GM04503 (cell line): ENCODE results near the gene C10orf67.
"Not testable (repeated sequence)": the region's sequence is repeated elsewhere in the genome, so short reads cannot be mapped to it uniquely, and the experiment has no call there.

ENCODE experiments used
- DNase-seq: peaks from one replicate; pipeline ENCODE4 v3.0.0-alpha.2; 2012; ENCODE audit warnings: low read depth

The C10orf67 gene

DNA sequence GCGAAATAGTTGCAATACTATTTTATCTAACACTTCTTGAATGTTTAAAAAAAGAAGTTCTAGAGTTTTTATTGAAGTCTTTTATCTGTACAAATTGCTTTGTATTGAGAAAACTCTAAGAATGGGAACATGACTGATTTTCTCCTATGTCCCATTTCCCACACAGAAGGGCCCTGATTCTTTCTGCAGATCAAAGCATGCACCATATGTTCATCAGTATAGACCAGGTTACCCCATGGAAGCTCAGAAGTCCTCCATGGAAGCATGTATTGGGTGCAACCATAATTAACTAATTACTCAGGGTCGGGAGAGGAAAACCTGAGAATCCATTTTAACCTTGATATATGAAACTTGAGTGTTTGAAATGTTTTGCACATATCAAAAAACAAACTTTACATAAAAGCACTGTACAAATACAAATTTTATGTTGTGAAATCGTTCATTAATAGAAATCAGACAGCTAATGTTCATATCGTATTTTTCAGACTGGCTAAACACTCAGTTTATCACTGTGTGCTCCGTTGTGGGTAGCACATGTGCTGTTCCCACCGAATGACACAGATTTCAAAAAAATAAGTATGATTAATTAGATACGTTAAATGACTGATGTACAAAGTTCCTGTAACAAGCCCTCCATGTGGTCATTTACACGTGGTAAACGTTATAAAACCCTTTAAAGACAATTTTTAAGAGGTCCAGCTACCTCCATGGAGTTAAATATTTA lies 81.0 kb downstream of the C10orf67 start:
- DNase-seq: no peak

DNA sequence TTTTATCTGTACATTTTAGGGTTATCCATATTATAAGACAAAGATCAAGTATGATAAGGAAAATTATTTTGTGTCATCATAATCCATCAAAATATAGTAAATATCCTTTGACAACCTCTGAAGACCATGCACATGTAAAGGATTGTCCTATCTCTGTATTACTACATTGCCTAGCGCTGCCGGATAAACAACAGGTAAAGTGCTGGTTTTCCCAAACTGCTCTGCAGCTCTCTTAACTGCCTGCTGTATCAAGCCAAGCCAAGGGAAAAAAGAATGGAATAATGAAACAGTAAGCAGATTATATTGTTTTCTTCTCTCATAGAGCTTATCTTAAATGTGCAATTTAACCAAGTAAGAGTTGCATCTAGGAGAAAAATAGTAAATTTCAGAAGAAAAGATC lies 81.7 kb downstream of the C10orf67 start:
- DNase-seq: no peak

DNA sequence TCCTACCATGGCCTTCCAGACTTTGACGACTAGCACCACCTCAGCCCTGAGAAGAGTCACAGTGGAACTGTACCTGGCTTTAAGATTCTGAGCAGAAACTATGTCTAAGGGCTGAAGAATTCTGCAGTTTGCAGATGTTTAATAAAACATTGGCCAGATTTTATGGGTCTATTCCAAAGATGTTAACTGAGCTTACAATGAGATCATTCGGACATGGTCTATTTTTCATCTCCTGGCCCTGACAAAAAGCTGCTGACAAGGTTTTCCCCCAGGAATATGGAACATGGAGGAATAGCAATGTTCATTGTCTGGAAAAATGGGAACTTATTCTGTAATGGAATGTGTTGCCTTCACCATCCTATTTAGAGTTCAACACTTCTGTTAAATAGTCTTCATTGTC lies 86.1 kb downstream of the C10orf67 start:
- DNase-seq: no peak

DNA sequence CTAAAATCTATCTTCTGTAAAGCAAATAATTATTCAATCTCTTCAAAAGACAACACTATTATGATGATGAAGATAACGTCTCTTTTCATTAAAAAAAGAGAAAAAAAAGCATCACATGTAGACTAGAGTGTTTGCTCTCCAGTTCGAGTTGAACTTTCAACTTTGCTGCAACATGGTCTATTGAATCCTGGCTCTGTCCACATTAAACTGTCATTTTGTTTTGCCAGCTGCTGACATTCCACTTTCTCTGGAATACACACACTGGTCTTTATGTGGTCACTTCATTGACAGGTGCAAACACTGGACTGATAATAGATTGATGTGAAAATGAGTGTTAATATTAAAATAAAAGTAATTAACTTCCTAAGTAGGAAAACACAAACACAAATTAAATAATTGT lies 90.8 kb downstream of the C10orf67 start:
- DNase-seq: no peak

DNA sequence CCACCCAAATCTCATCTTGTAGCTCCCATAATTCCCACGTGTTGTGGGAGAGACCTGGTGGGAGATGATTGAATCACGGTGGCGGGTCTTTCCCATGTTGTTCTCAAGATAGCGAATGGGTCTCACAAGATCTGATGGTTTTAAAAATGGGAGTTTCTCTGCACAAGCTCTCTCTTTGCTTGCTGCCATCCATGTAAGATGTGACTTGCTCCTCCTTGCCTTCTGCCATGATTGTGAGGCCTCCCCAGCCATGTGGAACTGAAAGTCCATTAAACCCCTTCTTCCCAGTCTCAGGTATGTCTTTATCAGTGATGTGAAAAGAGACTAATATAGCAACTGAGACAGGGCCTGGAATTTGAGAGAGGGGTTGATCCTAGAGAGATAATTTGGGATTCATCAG lies 91.7 kb downstream of the C10orf67 start:
- DNase-seq: not testable (repeated sequence)

DNA sequence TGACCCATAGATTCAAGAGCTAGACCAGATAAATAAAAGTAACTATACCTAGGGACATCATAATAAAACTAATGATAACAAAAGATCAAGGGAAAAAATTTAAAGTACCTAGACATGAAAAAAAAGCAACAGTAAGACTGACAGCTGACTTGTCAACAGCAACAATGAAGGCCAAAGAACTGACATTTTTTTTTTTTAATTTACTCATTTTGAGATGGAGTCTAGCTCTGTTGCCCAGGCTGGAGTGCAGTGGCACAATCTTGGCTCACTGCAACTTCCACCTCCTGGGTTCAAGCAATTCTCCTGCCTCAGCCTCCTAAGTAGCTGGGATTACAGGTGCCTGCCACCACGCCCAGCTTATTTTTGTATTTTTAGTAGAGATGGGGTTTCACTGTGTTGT lies 102.8 kb downstream of the C10orf67 start:
- not testable (repeated sequence) for DNase-seq

DNA sequence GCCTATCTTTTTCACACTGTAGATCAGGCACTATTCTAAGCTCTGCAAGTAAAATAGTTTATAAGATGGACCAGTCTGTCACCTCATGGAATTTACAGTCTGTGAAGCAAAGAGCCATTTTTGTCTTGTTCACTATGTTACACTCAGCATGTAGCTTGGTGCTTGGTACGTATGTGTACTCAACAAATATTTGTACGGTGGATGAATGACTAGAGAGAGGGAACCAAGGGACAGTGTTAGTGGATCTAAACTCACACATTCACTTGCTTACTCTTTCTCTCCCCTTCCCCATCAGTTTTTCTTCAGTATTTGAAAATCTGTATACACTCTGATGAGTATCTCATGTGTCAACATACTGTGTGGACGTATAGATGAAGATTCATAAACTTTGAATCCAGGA lies 106.6 kb downstream of the C10orf67 start:
- no peak for DNase-seq

DNA sequence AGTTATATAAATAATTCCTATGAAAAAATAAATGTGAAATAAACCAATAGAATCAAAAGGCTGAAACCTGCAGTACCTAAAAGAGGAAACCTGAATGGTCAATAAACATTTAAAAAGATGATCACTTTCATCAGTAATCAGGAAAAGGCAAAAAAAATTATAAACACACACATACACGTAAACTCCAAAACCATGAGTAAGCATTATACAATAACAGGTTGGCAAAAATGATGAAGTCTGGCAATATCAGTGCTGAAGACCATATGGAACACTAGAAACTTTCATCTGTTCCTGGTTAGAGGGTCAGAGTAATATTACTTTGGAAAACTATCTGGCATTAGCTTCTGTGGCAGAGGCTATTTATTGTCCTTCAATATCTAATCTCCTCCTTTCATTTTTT lies 114.0 kb downstream of the C10orf67 start:
- no peak for DNase-seq

DNA sequence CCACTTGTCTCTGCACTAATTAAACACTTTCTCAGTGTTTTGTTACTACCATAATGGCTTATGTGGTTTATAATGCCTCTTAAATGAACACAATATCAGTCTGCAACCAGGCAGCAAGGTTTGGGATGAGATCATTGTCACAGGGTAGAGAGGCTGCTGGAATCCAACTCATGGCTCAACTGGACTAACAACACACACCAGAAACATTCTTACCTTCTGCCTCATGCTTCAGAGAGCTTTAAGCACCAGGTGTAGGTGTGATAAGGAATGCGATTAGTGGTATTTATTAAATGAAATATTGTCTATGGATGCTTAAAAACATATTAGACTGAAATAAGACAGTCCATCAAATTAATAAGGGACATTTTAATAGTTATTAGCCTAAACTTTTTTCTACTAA lies 127.1 kb downstream of the C10orf67 start:
- DNase-seq: no peak

DNA sequence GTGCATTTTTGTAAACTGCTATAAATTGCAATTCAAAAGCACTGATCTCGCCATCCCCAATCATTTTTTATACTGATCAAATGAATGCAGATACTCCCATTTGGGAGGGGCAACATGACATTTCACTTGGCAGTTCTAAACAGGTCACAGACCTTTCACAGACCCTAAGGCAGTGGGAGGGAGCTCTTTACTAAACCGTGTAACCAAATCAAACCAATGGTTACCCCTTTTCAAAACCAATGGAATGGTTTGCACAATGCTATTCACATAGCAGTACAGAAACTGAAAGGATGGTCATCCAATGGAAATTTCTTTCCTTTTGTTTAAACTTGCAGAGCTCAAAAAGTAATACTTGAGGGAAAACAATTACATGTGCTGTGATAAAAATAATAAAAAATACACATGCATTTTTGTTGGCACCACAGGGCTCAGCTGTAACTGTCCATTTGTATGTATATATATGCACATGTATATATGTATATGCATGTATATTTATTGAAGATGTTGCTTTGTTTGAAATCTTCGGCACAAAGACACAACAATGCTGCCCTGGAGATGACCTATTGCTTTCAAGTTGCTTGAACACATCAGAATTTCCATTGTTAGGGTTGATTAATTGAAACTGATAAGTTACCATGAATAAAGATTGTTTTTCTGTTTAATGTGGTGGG lies 138.5 kb downstream of the C10orf67 start:
- DNase-seq: no peak

DNA sequence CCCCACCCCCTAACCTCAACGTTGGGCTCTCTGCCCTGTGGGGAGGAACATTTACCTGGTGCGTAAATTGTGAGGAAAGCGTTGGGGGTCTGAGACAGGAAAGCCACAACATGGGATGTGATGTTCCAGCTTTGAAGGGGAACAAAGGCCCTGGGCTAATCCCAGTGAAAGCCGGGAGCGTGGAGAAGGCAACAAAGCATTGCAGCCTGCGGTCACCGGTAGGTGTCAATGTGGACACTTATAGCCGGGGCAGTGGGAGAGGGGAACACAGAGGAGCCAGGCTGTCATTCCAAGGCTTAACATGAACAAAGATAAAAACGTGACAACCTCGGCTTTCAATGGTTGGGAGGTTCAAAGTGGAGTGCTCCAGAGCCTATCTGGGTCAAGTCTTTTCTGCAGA lies 139.8 kb downstream of the C10orf67 start:
- DNase-seq: no peak

DNA sequence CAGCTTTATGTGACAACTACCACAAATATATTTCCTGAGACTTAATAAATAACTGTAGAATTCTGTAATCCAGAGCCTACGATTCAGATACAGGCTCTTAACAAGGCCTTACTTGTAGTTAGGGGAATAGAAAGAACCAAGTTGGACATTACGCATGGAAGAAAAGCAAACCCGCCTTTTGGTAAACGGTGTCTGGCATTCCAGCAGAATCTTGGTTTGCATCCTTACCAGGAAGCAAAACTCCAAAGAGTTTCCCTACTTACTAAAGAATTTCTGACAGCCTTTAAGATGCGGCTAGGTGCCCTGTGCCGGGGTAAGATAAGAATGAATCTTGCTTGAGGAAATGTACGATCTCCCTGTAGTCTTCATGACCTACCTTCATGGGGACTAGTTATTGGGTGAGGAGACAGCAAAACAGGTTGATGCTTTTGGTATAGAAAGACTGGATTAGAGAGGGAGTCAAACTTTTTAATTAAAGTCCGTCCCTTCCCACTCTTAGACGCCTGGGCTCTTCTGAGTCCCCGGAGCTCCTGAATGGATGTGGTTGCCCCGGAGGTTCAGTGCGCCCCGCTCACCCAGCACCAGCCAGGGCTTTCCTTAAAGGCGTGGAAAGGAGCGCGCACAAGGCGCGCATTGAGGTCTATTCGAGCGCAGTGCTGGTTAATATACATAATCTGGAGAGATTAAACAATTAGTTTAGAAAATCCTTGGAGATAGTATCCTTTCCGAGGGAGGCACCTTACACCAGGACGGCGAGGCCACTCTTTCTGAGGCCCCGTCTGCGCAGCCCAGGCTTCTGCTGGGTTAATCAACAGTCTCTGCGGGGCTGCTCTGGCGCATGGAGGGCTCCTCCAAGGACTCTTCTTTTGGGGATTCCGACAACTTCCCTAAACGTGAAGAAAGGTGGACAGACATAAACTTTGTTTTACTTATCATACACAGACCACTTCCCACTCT lies 140.9 kb downstream of the C10orf67 start:
- DNase-seq: no peak

DNA sequence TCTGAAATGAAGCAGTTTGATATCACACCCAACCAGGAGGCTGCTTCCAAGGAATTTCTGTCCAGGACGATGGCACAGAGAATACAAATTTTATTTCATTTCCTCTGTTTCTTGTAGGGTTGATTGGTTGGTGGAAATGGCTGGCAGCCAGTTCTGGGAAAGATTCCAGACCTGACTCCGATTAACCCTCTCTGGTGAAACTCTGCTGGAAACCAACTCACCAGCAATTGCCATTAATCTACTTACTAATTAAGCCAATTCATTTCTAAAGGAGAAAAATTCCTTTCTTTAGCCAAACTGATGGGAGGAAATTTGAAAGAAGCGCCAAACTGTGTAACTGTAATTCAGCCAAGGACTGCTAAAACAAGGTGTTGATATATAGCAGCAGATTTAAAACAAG lies 141.8 kb downstream of the C10orf67 start:
- DNase-seq: no peak

DNA sequence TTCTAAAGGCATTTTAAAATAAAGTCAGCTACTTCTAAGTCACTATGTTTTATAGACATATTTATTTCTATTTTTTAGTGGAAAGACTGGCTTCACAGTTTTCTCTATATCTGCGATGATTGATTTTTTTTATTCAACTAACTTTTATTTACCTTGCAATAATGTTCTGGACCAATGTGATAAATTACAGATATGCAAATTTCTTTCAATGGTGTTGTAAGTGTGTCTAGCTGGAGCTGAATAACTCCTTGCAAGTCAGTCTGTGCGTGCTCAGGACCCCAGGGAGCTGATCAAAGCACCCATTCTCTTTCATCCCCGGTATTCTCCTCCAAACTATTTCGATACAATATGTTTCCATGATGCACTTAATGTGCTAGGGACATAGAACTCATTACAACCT lies 142.8 kb downstream of the C10orf67 start:
- DNase-seq: no peak

DNA sequence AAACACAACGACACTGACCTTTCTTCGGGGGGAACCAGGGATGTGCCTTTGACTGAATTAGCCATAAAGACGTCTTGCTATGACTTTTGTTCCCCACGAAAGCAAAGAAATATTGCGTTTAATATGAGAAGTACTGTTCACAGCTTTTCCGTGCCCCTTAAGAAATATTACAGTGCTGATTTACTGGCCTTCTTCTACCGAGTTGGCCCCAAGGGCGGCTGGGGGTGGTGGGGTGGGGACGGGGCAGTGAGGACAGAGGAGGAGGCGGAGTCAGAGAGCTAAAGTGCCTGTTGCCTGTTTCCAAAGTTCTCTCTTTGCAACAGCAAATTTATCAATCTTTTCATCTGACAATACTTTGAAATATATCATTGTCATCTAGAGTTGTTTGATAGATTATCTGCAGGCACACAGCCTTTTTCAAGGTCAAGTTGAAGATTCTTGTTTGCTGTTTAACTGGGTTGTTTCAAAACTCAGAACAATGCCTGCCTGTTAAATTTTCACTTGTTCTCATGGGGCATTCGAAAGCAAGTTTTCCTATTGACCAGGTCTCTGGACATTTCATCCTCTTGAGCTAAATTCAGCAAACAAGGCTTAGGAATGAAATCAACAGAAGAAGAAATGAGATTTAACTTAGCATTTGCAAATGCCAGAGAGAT lies 143.5 kb downstream of the C10orf67 start:
- DNase-seq: no peak

DNA sequence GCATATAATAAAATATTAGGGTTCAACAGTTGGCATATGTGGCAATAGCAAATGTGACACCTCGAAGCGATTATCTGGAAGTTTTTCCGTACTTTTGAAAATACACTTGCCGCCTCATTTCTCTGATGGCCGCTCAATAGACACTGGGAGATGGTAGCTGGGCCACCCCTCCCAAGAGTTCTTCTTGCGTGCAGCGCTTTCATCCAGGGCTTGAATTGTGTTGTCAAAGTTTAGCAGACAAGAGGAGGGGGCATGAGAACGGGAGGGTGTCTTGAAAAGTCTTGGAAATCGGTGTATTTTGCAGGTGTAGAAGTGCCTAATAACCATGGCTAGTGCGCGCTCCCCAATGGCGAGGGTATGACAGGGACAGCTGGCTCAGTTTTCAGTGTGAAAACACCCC lies 144.0 kb downstream of the C10orf67 start:
- DNase-seq: no peak

DNA sequence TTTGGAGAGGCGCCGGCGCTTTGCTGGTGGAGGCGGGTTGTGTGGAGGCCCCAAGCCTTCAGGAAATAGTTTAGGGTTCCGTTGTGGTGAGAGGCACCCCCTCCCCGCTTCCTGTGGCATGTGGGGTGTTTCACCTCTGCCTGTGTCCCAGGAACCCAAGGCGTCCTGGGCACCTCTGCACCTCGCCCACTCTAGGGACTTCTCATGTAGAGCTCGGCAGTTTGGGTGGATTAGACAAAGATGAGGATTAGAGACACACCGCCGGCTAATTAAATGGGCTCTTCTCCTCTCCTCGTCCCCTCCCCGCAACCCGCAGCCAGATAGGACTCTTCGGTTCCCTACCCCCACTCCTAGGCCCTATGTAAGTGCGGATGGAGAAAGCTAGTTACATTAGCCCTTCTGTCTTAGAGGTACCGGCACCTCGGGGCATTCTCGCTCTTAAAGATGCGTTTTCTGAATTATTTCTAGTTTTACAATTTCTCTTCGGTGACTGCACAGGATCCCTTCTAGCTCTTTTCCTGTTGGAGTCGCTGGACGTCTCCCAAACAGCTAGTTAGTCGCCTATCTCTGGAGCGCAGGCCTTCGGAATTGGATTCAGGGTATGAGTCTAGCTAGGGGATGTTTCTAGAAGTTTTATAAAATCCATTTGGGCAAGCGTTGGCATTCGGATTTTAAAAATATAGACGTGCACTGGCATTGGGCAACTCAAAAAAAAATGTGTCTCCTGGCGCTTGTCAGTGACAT lies 144.7 kb downstream of the C10orf67 start:
- no peak for DNase-seq

DNA sequence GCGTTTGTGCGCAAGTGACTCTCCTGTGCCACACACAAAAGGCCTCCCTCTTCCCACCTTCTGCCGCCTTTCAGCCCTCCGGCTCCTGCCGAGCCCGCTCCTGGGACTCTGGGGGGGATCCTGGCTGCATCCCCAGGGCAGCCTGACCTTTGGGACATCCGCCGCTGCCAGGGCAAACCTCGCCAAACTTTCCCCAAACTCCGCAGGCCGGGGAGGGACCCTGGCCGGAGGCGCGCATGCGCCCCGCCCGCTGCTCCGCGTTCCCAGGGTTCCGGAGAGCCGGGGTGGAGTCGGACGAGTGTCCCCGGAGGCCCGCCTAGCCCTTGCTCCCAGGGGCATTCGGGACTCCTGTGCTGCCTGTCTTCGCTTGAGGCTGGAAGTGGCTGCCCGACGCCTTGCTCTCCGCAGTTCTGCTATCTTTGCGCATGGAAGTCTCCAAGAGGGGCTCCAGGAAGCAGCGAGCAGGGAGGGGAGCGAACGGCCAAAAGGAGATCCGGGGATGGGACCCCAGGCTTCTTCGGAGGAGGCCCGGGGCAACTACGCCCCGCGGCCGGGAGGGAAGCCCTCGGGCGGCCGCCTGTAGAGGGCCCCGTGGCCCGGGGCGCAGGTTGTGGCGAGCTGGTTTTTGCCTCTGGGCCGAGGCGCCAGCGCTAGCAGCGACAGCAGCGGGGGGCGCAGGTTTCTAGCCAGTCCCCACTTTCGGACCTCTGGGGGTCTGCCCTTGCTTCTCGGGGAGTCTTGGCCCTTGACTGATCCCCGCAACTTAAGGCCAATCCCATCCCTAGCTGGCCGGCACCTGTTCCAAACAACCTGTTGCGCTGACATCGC lies 145.4 kb downstream of the C10orf67 start:
- no peak for DNase-seq

DNA sequence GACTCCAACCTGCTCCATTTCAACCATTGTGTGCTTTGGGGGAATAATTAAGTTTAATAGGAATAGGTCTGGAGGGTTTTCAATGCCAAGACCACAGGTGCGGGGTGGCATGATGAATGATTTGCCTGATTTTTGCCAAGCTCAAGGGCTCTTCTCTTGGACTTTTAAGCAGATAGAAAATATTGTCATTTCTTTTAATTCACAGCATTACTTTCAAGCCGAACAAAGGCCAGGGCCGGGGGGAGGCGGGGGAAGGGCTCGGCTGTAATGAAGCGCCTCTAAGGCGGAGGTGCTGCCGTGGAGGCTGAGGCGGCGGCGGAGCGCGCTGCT lies 146.0 kb downstream of the C10orf67 start:
- no peak for DNase-seq

DNA sequence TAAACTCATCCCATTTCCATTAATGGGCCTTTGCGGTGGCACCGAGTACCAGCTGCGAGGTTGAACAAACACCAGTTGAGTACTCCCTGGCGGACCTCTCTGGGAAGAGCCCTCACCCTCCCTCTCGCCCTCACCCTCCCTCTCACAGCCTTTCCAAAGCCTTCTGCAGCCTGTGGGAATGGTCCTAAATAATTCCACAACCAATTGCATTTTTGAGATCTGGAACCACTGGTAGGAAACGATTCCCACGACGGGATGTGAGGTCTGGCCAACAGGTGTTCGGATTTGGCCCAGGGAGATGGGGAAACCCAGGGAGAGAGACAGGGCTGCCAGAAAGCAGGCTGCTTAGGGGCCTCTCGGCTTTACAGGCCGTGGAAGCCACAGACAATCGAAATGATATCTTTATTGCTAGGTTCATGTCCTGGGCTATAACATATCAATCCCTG lies 147.2 kb downstream of the C10orf67 start:
- no peak for DNase-seq

DNA sequence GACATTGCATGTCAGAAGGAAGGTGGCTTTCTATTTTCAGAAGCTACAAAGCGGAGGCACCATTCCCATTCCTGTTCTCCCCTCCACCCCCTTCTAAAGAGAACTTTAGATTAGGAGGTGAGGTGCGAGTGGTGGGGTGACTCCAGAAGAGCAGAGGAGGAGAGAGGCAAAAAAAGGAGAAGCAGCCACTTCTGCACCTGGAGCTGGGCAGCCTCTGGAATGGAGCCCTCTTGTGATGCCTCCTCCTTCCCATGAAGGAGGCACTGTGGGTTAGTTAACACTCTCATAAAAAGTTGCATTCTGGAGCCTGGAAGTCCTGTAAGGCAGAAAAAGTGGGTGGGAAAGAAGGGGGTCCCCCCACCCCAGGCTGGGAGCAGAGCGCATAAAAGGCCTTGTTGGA lies 147.7 kb downstream of the C10orf67 start:
- DNase-seq: no peak
